ENCODE data around the gene TFRC. TPM values are rescaled to one million over a fixed set of nuclear protein-coding genes. Genes with fewer than 3 reads are reported as not detected.

The TFRC gene
- total RNA-seq, 2 experiments from 2014 or later, result 341 to 347 TPM

DNA sequence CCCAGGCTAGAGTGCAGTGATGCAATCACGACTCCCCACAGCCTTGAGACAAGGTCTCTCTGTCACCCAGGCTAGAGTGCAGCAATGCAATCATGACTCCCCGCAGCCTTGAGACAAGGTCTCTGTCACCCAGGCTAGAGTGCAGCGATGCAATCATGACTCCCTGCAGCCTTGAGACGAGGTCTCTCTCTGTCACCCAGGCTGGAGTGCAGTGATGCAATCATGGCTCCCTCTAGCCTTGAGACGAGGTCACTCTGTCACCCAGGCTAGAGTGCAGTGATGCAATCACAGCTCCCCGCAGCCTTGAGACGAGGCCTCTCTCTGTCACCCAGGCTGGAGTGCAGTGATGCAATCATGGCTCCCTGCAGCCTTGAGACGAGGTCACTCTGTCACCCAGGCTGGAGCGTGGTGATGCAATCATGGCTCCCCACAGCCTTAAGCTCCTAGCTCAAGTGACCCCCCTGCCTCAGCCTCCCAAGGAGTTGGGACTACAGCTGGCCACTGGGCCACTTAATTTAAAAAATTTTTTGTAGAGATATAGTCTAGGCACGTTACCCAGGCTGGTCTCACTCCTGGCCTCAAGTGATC lies 26.1 kb downstream of the TFRC start:
- Mint-ChIP-seq H3K4me1 (ENCODE audit: low read depth) (no peaks in the 10 kb centered on the region), H3K36me3 (peaks cover 73% of the 10 kb centered on the region), H3K27me3 (no peaks in the 10 kb centered on the region), H3K4me3 (no peak overlapping the region), H3K27ac (peak overlapping the region; percentile 40), H3K9me3 (no peaks in the 10 kb centered on the region)
- ChIA-PET POLR2A (interaction anchor here (0.6 kb wide), 1 partner anchor 559 kb away, joined by 3 read pairs; no protein-coding TSS in a partner anchor), CTCF (interaction anchor here (2.0 kb wide), 1 partner anchor 17 kb away, joined by 7 read pairs; no protein-coding TSS in a partner anchor)
- DNase-seq, result no peak
- intact Hi-C loops (cut with micrococcal nuclease), result no loop called here

DNA sequence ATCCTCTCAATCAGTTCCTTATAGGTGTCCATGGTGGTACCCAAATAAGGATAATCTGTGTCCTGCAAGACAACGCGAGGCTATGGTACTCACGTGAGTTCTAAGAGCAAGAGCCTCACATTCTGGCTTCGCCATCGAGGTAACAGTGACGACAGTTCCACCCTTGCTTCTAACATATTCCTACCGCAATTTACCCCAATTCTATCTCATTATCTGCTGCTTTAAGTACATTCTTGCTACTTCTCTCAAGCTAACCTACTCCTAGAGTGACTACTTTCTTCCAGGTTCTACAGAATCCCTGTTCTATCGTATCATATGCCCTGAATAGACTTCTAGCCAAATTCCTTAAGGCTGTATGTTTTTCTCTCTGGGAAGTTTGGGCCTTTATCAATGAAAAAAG lies 26.6 kb downstream of the TFRC start:
- intact Hi-C loops (cut with micrococcal nuclease), result no loop called here
- no peak overlapping the region for H3K4me3 Mint-ChIP-seq
- no peaks in the 10 kb centered on the region for H3K4me1 Mint-ChIP-seq (ENCODE audit: low read depth)
- ChIA-PET POLR2A (interaction anchor here (0.6 to 1.1 kb wide), 2 partner anchors 18 to 21 kb away, joined by 3 to 4 read pairs; no protein-coding TSS in a partner anchor), CTCF (interaction anchor here (0.6 to 1.4 kb wide), 2 partner anchors 18 to 125 kb away, joined by 4 to 7 read pairs; no protein-coding TSS in a partner anchor)
- H3K36me3 Mint-ChIP-seq, result peaks cover 70% of the 10 kb centered on the region
- peak overlapping the region; percentile 40 for H3K27ac Mint-ChIP-seq
- H3K27me3 Mint-ChIP-seq, result no peaks in the 10 kb centered on the region
- no peak for DNase-seq
- H3K9me3 Mint-ChIP-seq, result no peaks in the 10 kb centered on the region

DNA sequence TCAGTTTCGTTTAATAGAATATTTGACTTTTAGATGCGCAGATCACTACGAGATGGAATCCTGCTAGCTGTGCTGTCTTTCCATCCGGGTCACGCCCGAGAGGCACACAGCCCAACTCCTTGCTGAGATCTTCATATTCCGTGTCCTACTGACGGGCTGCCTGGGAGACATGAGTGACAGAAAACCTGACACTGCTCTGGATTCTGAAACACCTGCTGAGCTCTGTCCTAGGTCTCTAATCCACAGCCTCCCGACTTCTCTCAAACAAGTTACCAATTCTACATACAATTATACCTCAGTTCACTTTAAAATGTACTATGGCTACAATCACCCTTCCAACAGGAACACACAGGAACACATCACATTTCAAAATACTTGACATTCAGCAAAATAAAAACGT lies 27.2 kb downstream of the TFRC start:
- no peak for DNase-seq
- ChIA-PET CTCF (interaction anchor here (0.6 to 1.4 kb wide), 2 partner anchors 19 to 125 kb away, joined by 4 to 7 read pairs; no protein-coding TSS in a partner anchor), POLR2A (interaction anchor here (0.6 to 1.1 kb wide), 2 partner anchors 19 to 22 kb away, joined by 3 to 4 read pairs; no protein-coding TSS in a partner anchor)
- no peaks in the 10 kb centered on the region for H3K9me3 Mint-ChIP-seq
- H3K27me3 Mint-ChIP-seq, result no peaks in the 10 kb centered on the region
- H3K4me3 Mint-ChIP-seq, result no peak overlapping the region
- H3K36me3 Mint-ChIP-seq, result peaks cover 70% of the 10 kb centered on the region
- H3K27ac Mint-ChIP-seq, result no peak overlapping the region
- intact Hi-C loops (cut with micrococcal nuclease), result no loop called here
- H3K4me1 Mint-ChIP-seq (ENCODE audit: low read depth), result no peaks in the 10 kb centered on the region

DNA sequence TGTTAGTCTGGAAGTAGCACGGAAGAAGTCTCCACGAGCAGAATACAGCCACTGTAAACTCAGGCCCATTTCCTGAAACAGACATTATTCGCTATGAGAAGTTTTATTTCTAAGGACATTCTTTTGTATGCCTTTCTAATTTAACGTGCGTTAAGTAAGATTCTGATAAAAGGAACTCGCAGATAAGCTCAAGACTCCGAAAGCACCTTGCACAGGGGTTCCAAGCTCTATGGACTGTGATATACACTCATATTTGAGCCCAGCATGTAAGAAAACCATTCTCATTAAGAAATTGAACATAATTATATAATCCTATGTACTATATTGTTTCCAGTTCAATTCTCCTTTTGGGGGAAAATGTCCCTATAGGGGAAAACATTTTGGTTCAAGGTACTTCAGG lies 28.4 kb downstream of the TFRC start:
- POLR2A ChIA-PET, result no interaction called here
- no peak overlapping the region for H3K27ac Mint-ChIP-seq
- DNase-seq, result no peak
- peaks cover 74% of the 10 kb centered on the region for H3K36me3 Mint-ChIP-seq
- intact Hi-C loops (cut with micrococcal nuclease), result no loop called here
- no peaks in the 10 kb centered on the region for H3K27me3 Mint-ChIP-seq
- CTCF ChIA-PET, result interaction anchor here (1.1 kb wide), 1 partner anchor 14 kb away, joined by 3 read pairs; no protein-coding TSS in a partner anchor
- no peak overlapping the region for H3K4me3 Mint-ChIP-seq
- no peaks in the 10 kb centered on the region for H3K9me3 Mint-ChIP-seq
- H3K4me1 Mint-ChIP-seq (ENCODE audit: low read depth), result no peaks in the 10 kb centered on the region

DNA sequence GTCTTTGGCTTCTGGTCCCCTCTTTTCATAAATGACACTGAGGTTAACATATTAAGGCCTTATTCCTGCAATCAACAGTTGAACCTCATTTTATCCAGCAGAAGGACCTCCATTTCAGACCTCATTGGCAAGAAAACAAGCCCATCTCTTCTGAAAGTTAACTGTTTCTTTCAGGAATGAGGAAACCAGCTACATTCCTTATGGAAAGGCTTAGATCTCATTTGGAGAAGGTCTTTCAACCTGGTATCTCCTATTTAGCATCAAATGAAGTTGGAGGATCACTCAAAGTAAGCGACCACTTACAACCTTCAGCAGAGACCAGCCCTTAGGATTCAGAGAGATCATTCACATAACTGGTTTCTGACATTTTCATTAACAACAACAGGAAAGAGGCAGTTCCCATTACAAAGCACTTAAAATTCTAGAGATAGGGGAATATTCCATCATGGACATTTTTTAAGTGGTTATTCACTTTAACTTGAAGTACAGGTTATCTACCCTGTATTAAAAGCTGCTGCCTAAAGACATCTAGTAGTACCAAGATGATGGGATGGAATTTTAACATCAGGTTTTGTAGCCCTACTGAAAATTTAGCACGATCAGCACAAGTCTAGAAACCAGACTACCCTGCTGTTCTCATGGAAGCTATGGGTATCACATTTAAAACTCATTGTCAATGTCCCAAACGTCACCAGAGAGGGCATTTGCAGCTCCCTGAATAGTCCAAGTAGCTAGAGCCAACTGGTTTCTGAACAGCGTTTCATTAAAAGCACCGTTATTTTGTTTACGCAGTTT lies 30.4 kb downstream of the TFRC start:
- H3K36me3 Mint-ChIP-seq, result peaks cover 61% of the 10 kb centered on the region
- no peak overlapping the region for H3K4me3 Mint-ChIP-seq
- H3K9me3 Mint-ChIP-seq, result no peaks in the 10 kb centered on the region
- ChIA-PET CTCF (no interaction called here), POLR2A (interaction anchor here (0.7 kb wide), 1 partner anchor 157 kb away, joined by 3 read pairs; no protein-coding TSS in a partner anchor)
- no peaks in the 10 kb centered on the region for H3K4me1 Mint-ChIP-seq (ENCODE audit: low read depth)
- intact Hi-C loops (cut with micrococcal nuclease), result no loop called here
- no peaks in the 10 kb centered on the region for H3K27me3 Mint-ChIP-seq
- DNase-seq, result no peak
- peak overlapping the region; percentile 38 for H3K27ac Mint-ChIP-seq

DNA sequence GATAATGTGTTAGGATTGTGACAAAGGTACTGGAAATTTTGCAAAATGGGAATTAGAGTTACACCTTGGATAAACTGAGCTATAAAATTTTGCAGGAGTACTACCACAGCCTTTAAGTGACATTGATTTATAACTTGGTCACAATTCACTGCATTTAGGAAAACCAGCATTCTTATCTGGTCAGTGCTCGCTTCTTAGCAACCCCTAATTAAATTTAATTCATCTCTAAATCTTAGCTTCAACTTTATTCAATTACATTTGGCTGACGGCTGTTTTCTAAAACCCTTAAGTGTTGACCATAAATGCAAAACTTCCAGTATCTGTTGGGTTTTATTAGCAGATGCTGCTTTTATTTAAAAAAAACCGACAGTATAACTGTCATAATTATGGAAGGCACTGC lies 31.3 kb downstream of the TFRC start:
- intact Hi-C loops (cut with micrococcal nuclease), result no loop called here
- CTCF ChIA-PET, result interaction anchor here (0.5 to 3.5 kb wide), 3 partner anchors 20 to 146 kb away, joined by 3 to 24 read pairs (median 3); no protein-coding TSS in a partner anchor
- DNase-seq, result no peak
- Mint-ChIP-seq H3K4me3 (no peak overlapping the region), H3K36me3 (peaks cover 53% of the 10 kb centered on the region), H3K27me3 (no peaks in the 10 kb centered on the region), H3K4me1 (ENCODE audit: low read depth) (no peaks in the 10 kb centered on the region), H3K27ac (no peak overlapping the region), H3K9me3 (no peaks in the 10 kb centered on the region)
- POLR2A ChIA-PET, result no interaction called here

DNA sequence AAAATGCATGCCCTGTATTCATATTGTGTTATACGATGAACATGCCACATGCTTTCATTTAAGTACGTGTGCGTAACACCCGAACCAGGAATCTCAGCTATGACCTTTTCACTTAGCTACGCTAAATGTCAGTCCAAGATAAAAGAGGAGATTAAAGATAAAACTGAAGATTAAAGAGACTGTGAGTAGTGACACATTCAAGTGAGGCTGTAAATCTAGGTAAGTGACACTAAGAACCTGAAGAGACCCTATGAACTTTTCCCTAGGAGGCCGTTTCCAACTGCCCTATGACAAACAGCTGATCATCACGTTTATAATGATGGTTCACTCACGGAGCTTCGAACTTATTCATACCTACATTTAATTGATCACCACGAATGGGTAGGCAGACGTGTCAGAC lies 32.2 kb downstream of the TFRC start:
- H3K9me3 Mint-ChIP-seq, result no peaks in the 10 kb centered on the region
- intact Hi-C loops (cut with micrococcal nuclease), result no loop called here
- ChIA-PET CTCF (interaction anchor here (0.8 to 3.5 kb wide), 2 partner anchors 23 to 28 kb away, joined by 3 to 24 read pairs; no protein-coding TSS in a partner anchor), POLR2A (interaction anchor here (1.5 to 1.6 kb wide), 2 partner anchors 15 to 29 kb away, joined by 5 to 6 read pairs; no protein-coding TSS in a partner anchor)
- H3K27me3 Mint-ChIP-seq, result no peaks in the 10 kb centered on the region
- H3K4me3 Mint-ChIP-seq, result no peak overlapping the region
- H3K27ac Mint-ChIP-seq, result no peak overlapping the region
- H3K4me1 Mint-ChIP-seq (ENCODE audit: low read depth), result no peaks in the 10 kb centered on the region
- peaks cover 46% of the 10 kb centered on the region for H3K36me3 Mint-ChIP-seq
- no peak for DNase-seq

DNA sequence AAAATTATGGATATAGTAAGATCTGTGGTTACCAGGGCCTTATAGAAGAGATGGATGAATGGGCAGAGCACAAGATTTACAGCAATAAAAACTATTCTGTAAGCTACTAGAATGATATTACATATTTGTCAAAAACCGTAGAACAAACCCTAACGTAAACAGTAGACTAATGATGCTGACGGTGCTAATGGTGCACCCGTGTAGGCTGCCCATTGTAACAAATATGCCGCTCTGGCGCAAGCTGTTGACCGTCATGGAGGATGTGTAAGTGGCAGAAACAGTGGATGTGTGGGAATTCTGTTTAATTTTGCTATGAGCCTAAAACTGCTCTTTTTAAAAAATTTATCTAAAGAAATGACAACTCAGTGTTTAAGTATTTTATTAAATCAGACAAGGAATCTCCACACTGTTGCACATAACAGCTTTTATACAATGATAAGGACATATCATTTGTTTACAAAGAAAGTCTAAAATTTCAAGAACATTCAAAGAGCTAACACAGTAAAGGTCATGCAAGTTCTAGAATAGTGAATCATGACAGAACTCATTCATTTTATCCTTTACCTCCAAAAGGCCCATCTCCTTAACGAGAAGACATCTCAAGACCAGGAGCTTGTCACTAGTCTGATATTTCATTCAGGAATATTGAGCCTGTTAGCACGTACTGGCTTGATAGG lies 32.8 kb downstream of the TFRC start:
- Mint-ChIP-seq H3K27ac (no peak overlapping the region), H3K4me1 (ENCODE audit: low read depth) (no peaks in the 10 kb centered on the region), H3K27me3 (no peaks in the 10 kb centered on the region), H3K36me3 (peaks cover 44% of the 10 kb centered on the region), H3K4me3 (no peak overlapping the region), H3K9me3 (no peaks in the 10 kb centered on the region)
- DNase-seq, result no peak
- intact Hi-C loops (cut with micrococcal nuclease), result no loop called here
- CTCF ChIA-PET, result interaction anchor here (0.8 to 3.5 kb wide), 3 partner anchors 24 to 147 kb away, joined by 3 to 24 read pairs (median 3); no protein-coding TSS in a partner anchor
- POLR2A ChIA-PET, result interaction anchor here (1.5 to 1.6 kb wide), 2 partner anchors 15 to 29 kb away, joined by 5 to 6 read pairs; no protein-coding TSS in a partner anchor

DNA sequence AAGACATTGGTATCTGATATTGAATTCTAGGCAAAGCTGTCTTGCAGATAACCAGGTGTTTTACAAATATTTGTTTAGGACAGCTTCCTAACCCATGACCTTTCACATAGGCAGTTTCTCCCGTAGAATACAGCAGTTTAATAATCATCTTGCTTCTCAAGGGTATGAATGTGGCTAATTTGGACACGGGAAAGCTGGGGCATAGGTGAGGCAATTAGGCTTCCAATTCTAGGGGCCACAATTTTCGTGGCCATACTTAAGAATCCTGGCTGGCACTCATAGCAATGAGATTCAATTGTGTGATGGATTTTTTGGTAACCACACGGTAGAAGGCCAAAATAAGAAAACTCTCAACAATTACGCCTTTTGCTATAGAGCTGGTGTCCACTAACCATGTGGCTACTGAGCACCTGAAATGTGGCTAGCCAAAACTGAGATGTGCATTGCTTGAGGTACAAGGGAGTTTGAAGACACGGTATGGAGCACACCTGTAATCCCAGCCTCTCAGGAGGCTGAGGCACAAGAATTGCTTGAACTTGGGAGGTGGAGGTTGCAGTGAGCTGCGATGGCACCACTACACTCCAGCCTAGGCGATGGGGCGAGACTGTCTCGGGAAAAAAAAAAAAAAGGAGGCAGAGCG lies 34.4 kb downstream of the TFRC start:
- Mint-ChIP-seq H3K9me3 (peaks cover 4% of the 10 kb centered on the region), H3K36me3 (peaks cover 43% of the 10 kb centered on the region), H3K4me1 (ENCODE audit: low read depth) (no peaks in the 10 kb centered on the region), H3K27ac (no peak overlapping the region), H3K27me3 (no peaks in the 10 kb centered on the region), H3K4me3 (no peak overlapping the region)
- POLR2A ChIA-PET, result interaction anchor here (0.8 kb wide), 1 partner anchor 26 kb away, joined by 3 read pairs; no protein-coding TSS in a partner anchor
- CTCF ChIA-PET, result interaction anchor here (3.5 kb wide), 1 partner anchor 25 kb away, joined by 24 read pairs; no protein-coding TSS in a partner anchor
- no peak for DNase-seq
- intact Hi-C loops (cut with micrococcal nuclease), result no loop called here

DNA sequence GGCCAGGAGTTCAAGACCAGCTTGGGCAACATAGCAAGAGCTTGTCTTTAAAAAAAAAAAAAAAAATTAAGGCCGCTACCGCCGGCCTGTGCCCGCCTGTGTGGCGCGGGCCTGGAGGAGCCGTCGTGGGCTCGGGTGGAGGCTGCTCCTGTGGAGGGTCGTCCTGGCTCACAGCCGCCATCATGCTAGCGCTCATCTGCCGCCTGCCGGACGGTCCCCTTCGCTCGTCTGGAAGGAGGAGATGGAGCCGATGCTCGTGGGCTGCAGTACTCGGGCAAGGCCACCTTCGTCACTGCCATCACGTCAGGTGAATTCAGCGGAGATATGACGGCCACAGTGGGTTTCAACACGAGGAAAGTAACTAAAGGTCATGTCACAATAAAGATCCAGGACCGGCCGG lies 37.4 kb downstream of the TFRC start:
- POLR2A ChIA-PET, result no interaction called here
- intact Hi-C loops (cut with micrococcal nuclease), result no loop called here
- Mint-ChIP-seq H3K9me3 (peaks cover 20% of the 10 kb centered on the region), H3K4me1 (ENCODE audit: low read depth) (peaks cover 2% of the 10 kb centered on the region), H3K27me3 (no peaks in the 10 kb centered on the region), H3K27ac (no peak overlapping the region), H3K36me3 (peaks cover 27% of the 10 kb centered on the region), H3K4me3 (no peak overlapping the region)
- DNase-seq, result no peak
- CTCF ChIA-PET, result no interaction called here

DNA sequence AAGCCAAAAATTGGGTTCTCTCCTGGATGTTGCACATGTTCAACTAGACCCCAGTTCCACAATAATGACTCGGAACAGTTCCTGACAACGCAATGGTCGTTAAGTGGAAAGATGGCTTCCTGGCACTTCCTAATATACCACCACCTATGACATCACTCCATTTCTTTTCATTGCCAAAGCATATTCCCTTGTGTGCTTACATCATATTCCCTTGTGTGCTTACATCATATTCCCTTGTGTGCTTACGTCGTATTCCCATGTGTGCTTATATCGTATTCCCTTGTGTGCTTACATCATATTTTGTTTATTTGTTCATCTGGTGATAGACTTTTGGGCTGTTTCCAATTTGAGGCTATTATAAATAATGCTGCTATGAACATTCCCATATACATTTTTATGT lies 39.2 kb downstream of the TFRC start:
- peaks cover 5% of the 10 kb centered on the region for H3K4me1 Mint-ChIP-seq (ENCODE audit: low read depth)
- POLR2A ChIA-PET, result no interaction called here
- peaks cover 20% of the 10 kb centered on the region for H3K9me3 Mint-ChIP-seq
- intact Hi-C loops (cut with micrococcal nuclease), result no loop called here
- DNase-seq, result no peak
- H3K27ac Mint-ChIP-seq, result no peak overlapping the region
- H3K36me3 Mint-ChIP-seq, result peaks cover 15% of the 10 kb centered on the region
- CTCF ChIA-PET, result no interaction called here
- no peaks in the 10 kb centered on the region for H3K27me3 Mint-ChIP-seq
- H3K4me3 Mint-ChIP-seq, result no peak overlapping the region

Data from activated CD4-positive, alpha-beta memory T cell treated with anti-CD3 and anti-CD28 coated beads for 36 hours (primary cell).